OCI-LY1 (cell line): ENCODE results near the gene GEMIN4.

Experiments
- H2AFZ ChIP-seq: fragments of 200-600 bp; sonication (generic), shearing (Covaris generic); 2 replicates; pipeline ENCODE4 v1.6.0; 2014; ENCODE audit warnings: antibody characterized with exemption, mild to moderate bottlenecking, low read length
- H3F3A ChIP-seq: fragments of 200-600 bp; sonication (generic), shearing (Covaris generic); 2 replicates; pipeline ENCODE4 v1.6.0; 2014; ENCODE audit warnings: mild to moderate bottlenecking, antibody characterized with exemption, low read length, moderate library complexity; ENCODE audit not compliant: insufficient read depth
- H3K27ac ChIP-seq: fragments of 200-600 bp; sonication (generic); 2 replicates; pipeline ENCODE4 v1.5.1; 2014; ENCODE audit warnings: low read length, mixed run types, mild to moderate bottlenecking, low read depth; ENCODE audit not compliant: poor library complexity, severe bottlenecking
- H3K27me3 ChIP-seq: fragments of 200-600 bp; sonication (generic); 2 replicates; pipeline ENCODE4 v1.6.0; 2014; ENCODE audit warnings: antibody characterized with exemption, mild to moderate bottlenecking, low read length, moderate library complexity; ENCODE audit not compliant: insufficient read depth
- H3K36me3 ChIP-seq: fragments of 200-600 bp; sonication (generic); 2 replicates; pipeline ENCODE4 v1.6.1; 2014; ENCODE audit warnings: mild to moderate bottlenecking, antibody characterized with exemption, low read length, moderate library complexity, mixed read lengths; ENCODE audit not compliant: insufficient read depth
- H3K4me1 ChIP-seq: fragments of 200-600 bp; sonication (generic); 2 replicates; pipeline ENCODE4 v1.5.1; 2014; ENCODE audit warnings: mild to moderate bottlenecking, low read length, moderate library complexity; ENCODE audit not compliant: insufficient read depth, severe bottlenecking
- H3K4me2 ChIP-seq: fragments of 200-600 bp; sonication (generic), shearing (Covaris generic); 2 replicates; pipeline ENCODE4 v1.6.1; 2014; ENCODE audit warnings: low read length
- H3K4me3 ChIP-seq: fragments of 200-600 bp; sonication (generic); 2 replicates; pipeline ENCODE4 v1.5.1; 2014; ENCODE audit warnings: low read length, low read depth, mild to moderate bottlenecking, mixed read lengths; ENCODE audit not compliant: poor library complexity, severe bottlenecking
- H3K79me2 ChIP-seq: fragments of 200-600 bp; shearing (Covaris generic); 2 replicates; pipeline ENCODE4 v1.6.1; 2016; ENCODE audit warnings: mixed run types, low read length, mixed read lengths; ENCODE audit not compliant: insufficient read depth
- H3K9ac ChIP-seq: fragments of 200-600 bp; sonication (generic), shearing (Covaris generic); 2 replicates; pipeline ENCODE4 v1.6.1; 2014; ENCODE audit warnings: mild to moderate bottlenecking, low read length, mixed read lengths
- H3K9me2 ChIP-seq: fragments of 200-600 bp; sonication (generic), shearing (Covaris generic); 2 replicates; pipeline ENCODE4 v1.6.1; 2014; ENCODE audit warnings: low read depth, mild to moderate bottlenecking, low read length, mixed read lengths
- H3K9me3 ChIP-seq: fragments of 200-600 bp; shearing (Covaris generic); 2 replicates; pipeline ENCODE4 v1.6.1; 2014; ENCODE audit warnings: low read length, mixed read lengths
- H4K20me1 ChIP-seq: fragments of 200-600 bp; sonication (generic), shearing (Covaris generic); 2 replicates; pipeline ENCODE4 v1.6.0; 2016; ENCODE audit warnings: mild to moderate bottlenecking, low read length; ENCODE audit not compliant: insufficient read depth
- CTCF ChIP-seq: fragments of 200-600 bp; sonication (generic), shearing (Covaris generic); IDR thresholded peaks from 2 replicates; pipeline ENCODE4 v1.5.1; 2017; ENCODE audit warnings: mild to moderate bottlenecking, antibody characterized with exemption, low read length, moderate library complexity, mixed read lengths
- EZH2 ChIP-seq: fragments of 200-600 bp; sonication (generic), shearing (Covaris generic); IDR thresholded peaks from 2 replicates; pipeline ENCODE4 v1.8.0; 2017; ENCODE audit warnings: borderline replicate concordance, mixed run types, mild to moderate bottlenecking, antibody characterized with exemption, low read length, moderate library complexity, mixed read lengths

GEMIN4 gene

GRCh38 chr17:746181-746580 is 5.9 kb downstream of the GEMIN4 start:
- Histone ChIP-seq H3F3A (no peaks in the 10 kb centered on the region), H2AFZ (no peak overlapping the region), H3K4me1 (peaks cover 12% of the 10 kb centered on the region), H3K36me3 (peaks cover 90% of the 10 kb centered on the region), H3K79me2 (peaks cover 28% of the 10 kb centered on the region), H3K9me3 (0 out of 2 replicates have a peak, but pooled peaks cover 6% of the 10 kb centered on the region), H3K4me2 (no peak overlapping the region), H3K27me3 (no peaks in the 10 kb centered on the region), H3K9ac (no peak overlapping the region), H3K9me2 (no peaks in the 10 kb centered on the region), H4K20me1 (no peaks in the 10 kb centered on the region), H3K4me3 (no peak overlapping the region), H3K27ac (no peak overlapping the region)
- TF ChIP-seq CTCF (no peak), EZH2 (no peak)

- H4K20me1 ChIP-seq, result no peaks in the 10 kb centered on the region
- no peaks in the 10 kb centered on the region for H3K27me3 ChIP-seq
- no peak overlapping the region for H2AFZ ChIP-seq
- no peak overlapping the region for H3K4me3 ChIP-seq
- H3K9me2 ChIP-seq, result no peaks in the 10 kb centered on the region
- H3K9me3 ChIP-seq, result 0 out of 2 replicates have a peak, but pooled peaks cover 4% of the 10 kb centered on the region
- H3K27ac ChIP-seq, result no peak overlapping the region
- H3F3A ChIP-seq, result no peaks in the 10 kb centered on the region
- peaks cover 20% of the 10 kb centered on the region for H3K79me2 ChIP-seq
- peaks cover 11% of the 10 kb centered on the region for H3K4me1 ChIP-seq
- H3K36me3 ChIP-seq, result peaks cover 94% of the 10 kb centered on the region
- TF ChIP-seq EZH2 (no peak), CTCF (no peak)
- no peak overlapping the region for H3K9ac ChIP-seq
- H3K4me2 ChIP-seq, result no peak overlapping the region
These were observed 6.7 kb downstream of the GEMIN4 start for GRCh38 chr17:745406-745805.

- H3K36me3 ChIP-seq, result peaks cover 90% of the 10 kb centered on the region
- H4K20me1 ChIP-seq, result no peaks in the 10 kb centered on the region
- H3K27ac ChIP-seq, result no peak overlapping the region
- no peaks in the 10 kb centered on the region for H3F3A ChIP-seq
- H2AFZ ChIP-seq, result no peak overlapping the region
- H3K4me1 ChIP-seq, result peaks cover 11% of the 10 kb centered on the region
- H3K4me2 ChIP-seq, result no peak overlapping the region
- no peak for TF ChIP-seq CTCF
- no peak for TF ChIP-seq EZH2
- H3K79me2 ChIP-seq, result peaks cover 15% of the 10 kb centered on the region
- H3K9ac ChIP-seq, result no peak overlapping the region
- H3K9me3 ChIP-seq, result no peaks in the 10 kb centered on the region
- H3K9me2 ChIP-seq, result no peaks in the 10 kb centered on the region
- no peaks in the 10 kb centered on the region for H3K27me3 ChIP-seq
- H3K4me3 ChIP-seq, result no peak overlapping the region
These were observed 7.1 kb downstream of the GEMIN4 start for GRCh38 chr17:744937-745336.
